HG02973 (cell line): ENCODE results near the gene ADK.
A peak's percentile ranks its signal among the peaks of the same experiment; 100 is the strongest.
"Not testable (repeated sequence)": the region's sequence is repeated elsewhere in the genome, so short reads cannot be mapped to it uniquely, and the experiment has no call there.

Experiments used
- ATAC-seq: cut with Tn5 transposase; IDR thresholded peaks from one replicate; pipeline ENCODE4 v1.9.1; 2021; ENCODE audit warnings: moderate library complexity; ENCODE audit not compliant: unreplicated experiment

The ADK gene

DNA sequence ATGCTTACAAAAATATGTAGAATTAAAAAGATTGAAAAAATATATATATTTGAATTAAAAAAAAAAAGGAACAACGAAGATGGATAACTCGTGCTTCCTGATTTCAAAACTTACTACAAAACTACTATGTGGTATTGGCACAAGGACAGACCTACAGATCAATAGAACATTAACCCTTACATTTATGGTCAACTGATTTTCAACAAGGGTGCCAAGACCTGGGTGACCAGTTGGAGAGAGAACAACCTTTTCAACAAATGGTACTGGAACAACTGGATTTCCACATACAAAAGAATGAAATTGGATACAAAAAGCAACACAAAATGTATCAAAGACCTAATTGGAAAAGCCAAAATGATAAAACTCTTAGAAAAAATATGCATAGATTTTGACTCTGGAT is 10.5 kb upstream of the ADK start:
- no peak for ATAC-seq

DNA sequence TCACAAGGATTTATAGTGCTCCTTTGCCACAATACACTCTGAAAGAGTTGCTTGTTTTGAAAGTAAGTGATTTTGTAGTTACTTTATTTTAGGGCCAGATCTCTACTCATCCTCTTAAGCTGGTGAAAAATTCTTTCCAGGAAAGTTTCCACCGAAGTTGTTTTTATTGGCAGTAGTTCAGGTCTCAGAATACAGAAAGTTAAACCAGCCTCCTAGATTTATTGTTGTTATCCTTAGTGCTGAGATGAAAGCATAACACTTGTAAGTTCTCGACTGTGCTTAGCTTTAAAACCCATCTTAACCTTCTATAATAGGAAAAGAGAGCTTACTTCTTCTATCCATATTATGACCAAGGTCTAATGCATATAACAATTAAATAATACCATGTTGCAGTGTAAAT is 5.9 kb upstream of the ADK start:
- no peak for ATAC-seq

DNA sequence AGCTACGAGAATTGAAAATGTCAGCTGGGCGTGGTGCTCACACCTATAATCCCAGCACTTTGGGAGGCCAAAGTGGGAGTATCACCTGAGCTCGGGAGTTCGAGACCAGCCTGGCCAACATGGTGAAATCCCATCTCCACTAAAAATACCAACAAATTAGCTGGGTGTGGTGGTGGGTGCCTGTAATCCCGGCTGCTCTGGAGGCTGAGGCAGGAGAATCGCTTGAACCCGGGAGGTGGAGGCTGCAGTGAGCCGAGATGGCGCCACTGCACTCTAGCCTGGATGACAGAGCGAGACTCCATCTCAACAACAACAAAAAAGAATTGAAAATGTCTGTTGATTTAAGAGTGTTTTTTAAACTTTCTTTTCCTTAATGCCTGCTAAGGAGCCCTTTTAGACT is 4.0 kb upstream of the ADK start:
- ATAC-seq = not testable (repeated sequence)

DNA sequence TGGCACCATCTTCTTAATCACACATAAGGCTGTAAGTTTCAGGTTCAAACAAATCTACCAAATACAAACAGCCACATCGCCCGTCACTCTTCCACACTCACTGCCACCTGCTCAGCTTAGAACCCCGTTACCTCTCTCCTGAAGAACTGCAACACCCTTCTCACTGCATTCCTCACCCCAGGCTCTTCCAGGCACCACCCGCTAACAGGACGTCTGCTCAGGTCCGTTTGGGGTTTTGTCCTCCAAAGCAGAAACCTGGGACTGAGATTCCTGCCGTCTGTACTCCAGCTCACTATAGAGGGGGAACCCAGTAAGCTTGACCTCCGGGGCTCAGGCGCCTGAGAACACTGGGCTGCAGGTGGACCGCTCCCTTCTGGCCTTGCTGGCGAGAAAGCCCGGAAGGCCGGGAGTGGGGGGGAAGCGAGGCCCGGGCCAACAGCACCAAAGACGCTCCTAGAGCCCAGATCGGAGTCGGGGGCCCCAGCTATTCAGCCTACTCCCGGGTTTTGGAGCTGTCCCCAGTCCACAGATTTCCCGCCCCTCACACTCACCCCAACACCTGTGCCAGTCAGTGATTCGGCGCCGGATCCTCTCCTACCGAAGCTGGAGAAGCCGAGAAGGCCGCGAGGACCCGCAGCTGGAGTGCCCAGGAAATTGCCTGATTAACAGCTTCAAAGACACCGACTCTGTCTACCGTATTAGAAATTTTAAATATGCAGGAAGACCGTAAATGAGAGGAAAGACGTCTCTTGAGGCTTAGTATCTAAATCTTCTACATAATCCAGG is 624 bp upstream of the ADK start, which contains the start of gene AP3M1:
TSS of gene AP3M1 (minus strand) at position 625 of the 786 bp plus-strand sequence. CDS start 12,449 bp downstream, outside the sequence.
- peak; percentile 34 for ATAC-seq

DNA sequence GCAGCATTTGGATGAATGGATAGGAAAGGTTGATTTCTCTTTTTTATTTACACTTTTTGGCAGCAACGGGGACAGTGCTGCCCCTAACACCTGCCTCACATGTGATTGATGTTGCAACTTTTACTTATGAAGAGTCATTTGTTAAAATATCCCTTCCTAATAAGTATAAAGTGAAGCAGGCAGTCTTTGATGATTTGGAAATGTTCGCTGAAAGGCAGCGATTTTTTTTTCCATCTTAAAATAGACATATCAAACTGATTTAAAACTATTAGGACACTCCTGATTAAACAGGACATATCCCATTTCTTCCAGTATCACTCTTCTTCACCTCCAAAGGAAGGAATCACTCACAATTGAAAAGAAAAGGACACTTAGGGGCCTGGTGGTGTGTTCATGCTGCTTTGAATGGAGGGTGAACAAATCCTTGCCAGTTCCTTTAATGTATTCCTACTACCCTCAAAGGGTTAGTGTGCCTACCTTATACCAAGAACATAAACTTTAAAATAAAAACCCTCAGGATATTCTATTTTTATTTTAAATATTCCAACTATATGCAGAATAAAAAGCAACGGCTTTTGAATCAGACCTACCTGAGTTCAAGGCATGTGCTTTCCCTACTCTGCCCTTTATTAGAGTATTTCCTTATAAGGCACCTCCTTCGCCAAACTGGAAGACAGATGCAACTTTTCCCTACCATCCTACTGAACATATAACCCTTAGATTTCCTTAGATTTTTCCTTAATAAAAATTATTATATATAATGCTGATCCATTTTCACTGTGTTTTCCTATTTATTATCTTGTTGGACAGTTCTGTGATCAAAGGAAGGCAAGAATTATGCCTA is 1.1 kb downstream of the ADK start:
- no peak for ATAC-seq

DNA sequence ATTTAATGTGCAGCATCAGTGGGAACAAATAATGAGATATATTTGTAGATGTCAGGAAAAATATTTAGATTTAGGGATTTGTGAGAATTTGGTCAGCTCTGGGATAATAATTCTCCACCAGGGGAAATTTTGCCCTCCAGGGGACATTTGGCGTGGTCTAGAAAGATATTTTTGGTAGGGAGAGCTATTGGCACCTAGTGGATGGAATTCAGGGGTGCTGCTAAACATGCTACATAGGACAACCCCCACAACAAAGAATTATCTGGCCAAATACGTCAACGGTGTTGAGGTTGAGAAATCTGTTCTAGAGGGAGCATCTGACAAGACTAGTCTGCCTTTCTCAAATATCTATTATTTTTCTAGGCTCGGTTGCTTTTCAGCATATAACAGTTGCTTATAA is 2.1 kb downstream of the ADK start:
- no peak for ATAC-seq

DNA sequence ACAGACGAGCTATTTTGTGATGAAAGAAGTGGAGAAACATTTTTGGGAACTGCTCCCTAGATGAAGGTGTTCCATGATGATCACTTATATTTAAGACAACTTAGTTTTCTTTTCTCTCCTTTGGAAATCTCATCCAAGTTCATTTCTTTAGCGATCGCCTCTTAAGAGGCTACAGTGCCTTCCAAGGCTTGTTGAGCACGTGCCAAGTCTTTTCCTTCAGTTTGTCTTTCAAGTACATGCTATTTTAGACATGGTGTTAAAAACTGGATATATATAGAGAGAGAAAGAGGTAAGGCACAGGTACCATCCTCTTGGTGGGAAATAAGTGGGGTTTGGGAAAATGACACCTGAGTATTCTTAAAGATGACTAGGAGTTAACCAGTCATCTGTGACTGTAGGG is 2.7 kb downstream of the ADK start:
- no peak for ATAC-seq

DNA sequence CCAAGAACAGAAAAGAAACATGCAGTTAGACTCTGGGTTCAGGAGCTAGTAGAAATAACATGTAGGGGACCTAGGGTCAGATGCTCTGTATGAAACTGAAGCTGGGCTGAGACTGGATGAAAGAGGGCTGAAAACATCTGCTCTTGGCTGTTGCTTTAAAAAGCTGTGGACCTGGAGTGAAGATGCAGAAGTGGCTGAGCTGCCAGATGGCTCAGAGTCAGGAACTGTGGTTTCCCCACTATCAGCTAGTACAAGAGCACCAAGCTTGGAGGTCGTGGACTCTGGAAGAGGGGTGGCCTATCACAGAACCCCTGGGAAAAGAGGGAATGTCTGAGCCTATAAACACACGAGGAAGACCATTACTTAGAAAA is 5.9 kb downstream of the ADK start:
- no peak for ATAC-seq

DNA sequence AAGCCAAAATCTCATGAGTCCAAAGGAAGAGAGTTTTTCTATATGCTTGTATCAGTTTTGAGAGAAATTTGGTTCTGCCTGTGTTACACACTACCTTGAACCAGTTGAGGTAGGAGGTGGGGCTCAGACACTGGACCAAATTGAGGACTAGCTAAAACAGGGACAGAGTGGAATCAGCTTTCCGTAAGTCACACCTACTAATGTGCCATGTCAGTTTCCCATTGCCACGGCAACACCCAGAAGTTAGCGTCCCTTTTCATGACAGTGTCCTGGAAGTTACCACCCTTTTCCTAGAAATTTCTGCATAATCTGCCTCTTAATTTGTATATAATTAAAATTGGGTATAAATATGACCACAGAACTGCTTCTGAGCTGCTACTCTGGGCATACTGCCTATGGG is 9.0 kb downstream of the ADK start:
- ATAC-seq = no peak

DNA sequence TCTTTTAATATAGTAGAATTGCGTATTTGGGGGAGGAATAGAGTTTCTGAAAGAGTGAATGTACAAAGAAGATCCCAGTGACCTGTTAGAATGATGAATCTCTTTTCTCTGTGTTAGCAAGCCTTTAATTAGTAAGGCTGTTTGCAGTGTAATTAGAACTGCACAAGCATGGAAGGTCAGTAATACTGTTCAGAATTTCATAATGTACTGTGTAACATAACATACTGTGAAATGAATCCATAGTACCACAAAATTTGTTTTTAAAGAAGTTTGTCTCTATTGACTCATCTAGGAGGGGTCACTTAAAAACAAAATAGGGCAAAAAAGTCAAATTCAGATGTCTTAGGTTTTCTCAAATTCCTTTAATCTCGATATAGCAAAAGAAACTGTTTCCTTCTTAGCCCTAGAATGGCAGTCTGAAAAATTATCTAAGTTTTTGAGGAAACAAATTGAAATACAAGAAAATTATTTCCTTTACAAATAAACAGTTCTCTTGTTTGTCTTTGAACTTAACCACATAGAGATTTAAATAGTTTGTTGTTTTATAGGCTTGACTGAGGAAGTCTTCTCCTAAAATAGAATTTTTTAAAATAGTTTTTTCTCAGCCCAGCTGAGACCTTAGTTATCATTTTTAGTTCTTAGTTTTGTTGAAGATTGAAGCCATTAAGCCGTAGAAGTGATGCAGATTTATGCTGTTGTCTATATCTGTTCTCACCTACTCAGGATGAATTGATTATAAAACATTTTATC is 12.5 kb downstream of the ADK start:
- ATAC-seq = no peak

DNA sequence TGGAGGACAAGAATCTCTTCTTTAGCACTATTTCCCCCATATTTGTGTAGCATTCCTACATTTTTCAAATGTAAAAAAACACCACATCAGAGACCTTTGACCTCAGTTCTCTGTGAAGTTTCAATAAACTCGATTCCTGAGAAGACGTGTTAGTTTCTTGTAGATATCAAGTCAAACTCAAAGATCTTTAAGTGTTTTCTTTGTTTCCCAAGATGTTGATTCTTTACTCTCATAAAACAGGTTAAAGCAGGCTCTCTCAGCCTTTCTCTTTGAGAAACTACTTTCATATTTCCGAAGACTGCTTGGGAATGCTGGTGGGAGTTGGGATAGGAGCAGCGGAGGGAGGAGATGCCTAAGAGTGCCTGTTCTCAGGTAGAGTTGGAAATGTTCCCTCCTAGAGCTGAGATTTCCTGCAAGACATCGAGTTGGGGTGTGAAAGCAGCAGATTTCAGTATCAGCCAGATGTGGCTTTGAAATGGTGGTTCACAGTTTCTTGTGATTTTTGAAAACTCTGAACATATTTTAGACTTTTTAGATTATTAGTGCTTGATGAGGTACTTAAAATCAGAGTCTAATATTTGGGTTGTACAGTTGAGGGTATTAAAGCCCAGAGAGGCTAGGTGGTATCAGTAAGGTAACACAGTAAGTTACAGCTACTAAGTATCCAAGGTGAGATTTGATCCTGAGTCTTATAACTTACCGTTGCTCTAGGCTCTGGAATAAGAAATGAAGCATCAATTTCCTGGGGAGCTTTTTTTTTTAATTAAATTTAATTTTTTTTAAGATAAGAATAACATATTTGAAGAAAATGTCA is 13.9 kb downstream of the ADK start:
- ATAC-seq = no peak

DNA sequence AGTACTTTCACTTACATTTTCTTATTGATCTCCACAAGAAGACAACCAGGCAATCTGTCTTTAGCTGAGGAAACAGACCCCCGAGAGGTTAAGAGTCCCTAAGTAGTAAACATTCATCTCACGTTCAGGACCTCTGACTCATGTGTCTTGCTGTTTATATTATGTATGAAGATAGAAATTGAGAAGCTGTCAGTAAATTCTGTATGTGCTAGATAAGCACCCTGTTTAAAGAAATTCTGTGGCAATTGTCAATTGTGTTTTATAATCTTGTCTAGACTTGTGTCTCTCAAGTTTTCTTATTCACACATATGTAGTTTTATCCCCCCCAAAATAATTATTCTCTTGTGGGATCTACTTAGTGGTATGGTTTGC is 14.5 kb downstream of the ADK start:
- ATAC-seq = no peak

DNA sequence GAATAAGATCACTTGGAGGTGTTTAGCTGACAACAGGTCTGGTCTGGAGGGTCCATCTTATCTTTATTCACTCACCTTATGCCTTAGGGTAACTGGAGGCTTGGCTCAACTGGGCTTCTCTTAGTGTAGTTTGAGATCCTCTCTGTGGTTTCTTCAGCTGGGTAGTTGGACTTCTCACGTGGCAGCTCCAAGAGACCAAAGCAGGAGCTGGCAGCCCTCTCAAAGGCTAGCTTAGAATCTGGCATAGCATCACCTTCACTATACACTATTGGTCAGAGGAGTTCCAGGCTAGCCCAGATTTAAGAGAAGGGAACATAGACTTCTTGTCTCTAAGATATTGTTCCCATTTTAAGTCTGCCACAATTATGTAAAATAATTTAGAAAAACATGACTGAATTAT is 16.4 kb downstream of the ADK start:
- ATAC-seq = no peak

DNA sequence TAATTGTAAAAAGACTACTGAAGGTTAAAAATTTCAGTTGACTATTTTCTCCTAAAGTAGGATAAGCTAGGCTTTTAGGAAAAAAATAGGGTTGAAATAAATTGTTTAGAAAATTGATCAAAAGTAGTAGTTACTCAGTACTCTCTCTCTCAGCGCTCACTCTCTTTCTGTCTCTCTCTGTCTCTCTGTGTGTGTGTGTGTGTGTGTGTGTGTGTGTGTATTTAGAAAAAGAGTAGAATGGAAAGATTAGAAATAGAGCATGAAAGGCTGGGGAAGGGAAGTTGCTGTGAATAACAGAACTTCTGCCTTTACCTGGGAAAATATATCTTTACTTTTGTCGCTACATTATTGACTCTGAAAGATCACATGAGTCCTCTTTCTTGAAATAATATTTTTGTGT is 20.6 kb downstream of the ADK start:
- ATAC-seq = no peak

DNA sequence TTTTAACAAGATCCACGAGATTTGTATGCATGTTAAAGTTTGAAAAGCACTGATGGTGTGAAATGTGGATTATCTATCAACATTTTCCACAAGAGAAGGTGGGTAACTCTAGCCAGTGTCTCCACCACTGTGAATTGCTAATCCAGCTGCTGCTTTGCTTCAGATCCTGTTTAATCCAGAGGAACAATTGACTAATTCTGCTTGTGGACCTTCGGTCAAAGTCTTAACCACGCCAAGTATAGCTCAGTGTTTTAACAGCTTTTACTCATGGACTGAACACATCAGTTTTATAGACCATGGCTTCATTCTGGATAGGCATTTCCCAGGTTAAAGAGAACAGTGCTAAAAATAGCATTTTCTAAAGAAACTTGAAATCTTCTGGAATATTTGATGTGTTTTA is 23.5 kb downstream of the ADK start:
- no peak for ATAC-seq

DNA sequence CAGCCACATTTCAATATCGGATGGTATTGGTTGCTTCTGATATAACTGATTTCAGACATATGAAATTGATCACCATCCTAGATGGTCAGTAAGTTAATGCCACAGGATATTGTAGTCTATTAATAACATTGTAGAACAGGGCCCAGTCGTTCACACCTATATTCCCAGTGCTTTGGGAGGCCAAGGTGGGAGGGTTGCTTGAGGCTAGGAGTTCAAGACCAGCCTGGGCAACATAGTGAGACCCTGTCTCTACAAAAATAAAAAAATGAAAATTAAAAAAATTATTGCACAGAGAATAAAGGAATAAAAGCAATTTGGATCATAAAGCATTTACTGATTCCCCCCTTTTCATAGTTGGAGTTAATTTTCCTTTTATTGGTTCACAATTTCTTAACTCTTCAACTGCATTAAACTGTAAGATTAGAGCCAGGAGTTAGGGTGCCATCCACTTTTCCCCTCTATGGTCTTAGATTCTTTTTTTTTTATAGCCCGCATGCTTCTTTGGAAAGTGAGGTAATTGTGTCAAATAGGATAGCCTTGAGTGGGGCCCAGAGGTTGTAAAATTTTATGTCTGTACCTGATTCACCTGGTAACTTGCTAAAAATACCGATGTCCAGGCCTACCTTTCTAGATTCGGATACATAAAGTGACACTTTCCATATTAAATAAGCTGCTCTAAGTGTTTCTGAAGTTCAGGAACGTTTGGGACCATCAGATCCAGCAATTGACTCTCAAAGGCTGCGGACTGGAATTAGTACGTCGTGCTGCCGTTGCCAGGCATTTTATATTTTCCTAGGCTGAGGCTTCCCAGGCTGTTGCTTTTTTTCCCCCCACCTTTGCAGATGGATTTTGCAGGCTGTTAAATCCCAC is 24.7 kb downstream of the ADK start:
- ATAC-seq = no peak

DNA sequence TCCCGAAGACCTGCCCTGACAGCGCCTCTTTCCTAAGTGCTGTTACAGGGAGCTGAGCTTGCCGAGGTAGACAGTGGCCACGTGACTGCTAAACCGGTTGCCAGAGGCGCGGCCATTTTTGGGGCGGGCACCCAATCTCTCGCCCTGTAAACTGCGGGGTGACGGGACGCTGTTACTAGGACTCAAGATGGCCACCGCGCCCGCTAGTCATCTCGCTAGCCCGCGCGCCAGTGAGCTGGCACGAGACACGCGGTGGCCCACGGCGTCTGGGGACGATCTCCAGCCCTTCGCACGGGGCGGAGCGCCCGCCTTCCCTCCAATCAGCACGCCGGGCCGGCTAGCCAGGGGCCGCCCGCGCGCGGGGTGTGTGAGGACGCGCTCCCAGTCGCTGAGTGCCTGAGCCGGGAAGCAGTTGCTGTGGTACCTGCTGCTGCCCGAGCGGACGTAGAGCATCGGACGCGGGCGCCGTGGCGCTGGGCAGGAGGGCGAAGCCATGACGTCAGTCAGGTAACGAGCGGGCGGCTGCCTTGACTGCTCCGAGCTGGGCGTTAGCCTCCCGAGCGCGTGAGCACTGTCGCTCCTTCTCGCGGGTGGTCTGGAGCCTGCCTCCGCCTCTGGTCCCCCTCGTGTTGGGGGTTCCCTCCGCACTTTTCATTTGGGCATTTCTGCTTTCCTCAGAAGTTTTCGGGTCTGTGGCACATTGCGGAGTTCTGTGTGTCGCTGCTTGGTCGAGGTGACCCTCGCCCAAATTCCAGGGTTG is 25.5 kb downstream of the ADK start:
- ATAC-seq = peak; percentile 91

DNA sequence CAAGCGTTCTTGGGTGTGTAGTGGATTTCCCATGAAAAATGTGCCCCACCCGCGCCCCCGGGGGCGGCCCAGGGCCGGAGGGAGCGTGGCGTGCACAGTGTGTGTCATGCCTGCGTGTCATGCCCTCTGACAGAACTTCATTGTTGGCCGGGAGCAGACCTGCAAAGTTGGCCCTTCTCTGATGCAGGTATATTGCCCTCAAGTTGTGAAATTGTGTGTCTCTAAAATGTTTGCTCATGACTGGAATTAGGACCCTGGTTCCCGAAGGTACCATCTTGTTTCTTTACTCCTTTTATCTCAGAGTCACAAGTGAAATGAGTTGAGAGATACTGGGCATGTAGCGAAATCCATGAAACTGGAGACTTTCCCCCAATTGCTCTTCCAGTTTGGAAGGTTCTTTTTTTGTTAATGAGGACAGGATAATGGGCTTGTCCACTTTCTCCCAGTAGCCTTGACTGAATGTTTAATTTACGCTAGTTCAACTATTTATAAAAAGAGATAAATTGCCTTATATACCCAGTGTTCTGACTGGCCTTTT is 26.2 kb downstream of the ADK start:
- ATAC-seq = peak; percentile 2
